ENCODE data around the gene FBXO31.

FBXO31 gene

GRCh38 chr16:87320510-87321227 lies 62.9 kb downstream of the FBXO31 start:
- no peak for ATAC-seq (ENCODE audit: low read depth)
- TF ChIP-seq, protein P1, sequence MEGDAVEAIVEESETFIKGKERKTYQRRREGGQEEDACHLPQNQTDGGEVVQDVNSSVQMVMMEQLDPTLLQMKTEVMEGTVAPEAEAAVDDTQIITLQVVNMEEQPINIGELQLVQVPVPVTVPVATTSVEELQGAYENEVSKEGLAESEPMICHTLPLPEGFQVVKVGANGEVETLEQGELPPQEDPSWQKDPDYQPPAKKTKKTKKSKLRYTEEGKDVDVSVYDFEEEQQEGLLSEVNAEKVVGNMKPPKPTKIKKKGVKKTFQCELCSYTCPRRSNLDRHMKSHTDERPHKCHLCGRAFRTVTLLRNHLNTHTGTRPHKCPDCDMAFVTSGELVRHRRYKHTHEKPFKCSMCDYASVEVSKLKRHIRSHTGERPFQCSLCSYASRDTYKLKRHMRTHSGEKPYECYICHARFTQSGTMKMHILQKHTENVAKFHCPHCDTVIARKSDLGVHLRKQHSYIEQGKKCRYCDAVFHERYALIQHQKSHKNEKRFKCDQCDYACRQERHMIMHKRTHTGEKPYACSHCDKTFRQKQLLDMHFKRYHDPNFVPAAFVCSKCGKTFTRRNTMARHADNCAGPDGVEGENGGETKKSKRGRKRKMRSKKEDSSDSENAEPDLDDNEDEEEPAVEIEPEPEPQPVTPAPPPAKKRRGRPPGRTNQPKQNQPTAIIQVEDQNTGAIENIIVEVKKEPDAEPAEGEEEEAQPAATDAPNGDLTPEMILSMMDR (IDR thresholded peaks at IDR 0.05; ENCODE audit: poor library complexity, severe bottlenecking): no peak
- Histone ChIP-seq H3K4me3 (ENCODE audit: severe bottlenecking) (no peak overlapping the region), H3K27ac (ENCODE audit: poor library complexity, severe bottlenecking) (no peak overlapping the region), H3K27me3 (ENCODE audit: insufficient read depth, poor library complexity, severe bottlenecking) (no peaks in the 10 kb centered on the region), H3K36me3 (ENCODE audit: low read depth) (peaks cover 6% of the 10 kb centered on the region), H3K9me3 (ENCODE audit: severe bottlenecking) (no peaks in the 10 kb centered on the region), H3K4me1 (ENCODE audit: insufficient read depth, poor library complexity, severe bottlenecking) (peaks cover 9% of the 10 kb centered on the region)
- no peak for DNase-seq (ENCODE audit: low spot score)

DNA sequence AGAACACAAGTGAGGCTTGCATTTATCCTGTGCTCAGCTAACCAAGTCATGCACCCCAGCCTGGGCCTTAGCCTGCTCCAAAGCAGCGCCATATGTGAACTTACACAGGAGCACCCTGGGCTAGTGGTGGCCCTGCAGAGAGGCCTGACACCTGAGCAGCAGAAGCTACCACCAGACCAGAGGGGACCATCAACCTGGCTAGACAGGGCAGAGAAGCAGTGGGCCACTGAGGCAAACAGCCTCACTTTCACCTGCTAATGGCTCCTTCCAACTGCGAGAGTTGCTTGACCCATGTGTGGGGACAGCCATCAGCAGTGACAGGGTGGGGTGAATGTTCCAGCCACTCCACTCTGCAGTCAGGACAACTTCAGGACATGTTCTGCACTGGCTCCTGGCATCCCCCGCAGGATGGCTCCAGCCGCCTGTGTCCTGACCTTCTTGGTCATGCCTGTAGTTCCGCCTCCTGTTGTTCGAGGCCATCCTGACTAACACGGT lies 63.5 kb downstream of the FBXO31 start:
- H3K4me3 ChIP-seq (ENCODE audit: severe bottlenecking): no peak overlapping the region
- DNase-seq (ENCODE audit: low spot score): no peak
- peaks cover 9% of the 10 kb centered on the region for H3K4me1 ChIP-seq (ENCODE audit: insufficient read depth, poor library complexity, severe bottlenecking)
- H3K9me3 ChIP-seq (ENCODE audit: severe bottlenecking): no peaks in the 10 kb centered on the region
- no peak overlapping the region for H3K27ac ChIP-seq (ENCODE audit: poor library complexity, severe bottlenecking)
- H3K27me3 ChIP-seq (ENCODE audit: insufficient read depth, poor library complexity, severe bottlenecking): no peaks in the 10 kb centered on the region
- H3K36me3 ChIP-seq (ENCODE audit: low read depth): peaks cover 6% of the 10 kb centered on the region
- no peak for ATAC-seq (ENCODE audit: low read depth)
- TF ChIP-seq, protein P1 (IDR thresholded peaks at IDR 0.05; ENCODE audit: poor library complexity, severe bottlenecking): no peak

DNA sequence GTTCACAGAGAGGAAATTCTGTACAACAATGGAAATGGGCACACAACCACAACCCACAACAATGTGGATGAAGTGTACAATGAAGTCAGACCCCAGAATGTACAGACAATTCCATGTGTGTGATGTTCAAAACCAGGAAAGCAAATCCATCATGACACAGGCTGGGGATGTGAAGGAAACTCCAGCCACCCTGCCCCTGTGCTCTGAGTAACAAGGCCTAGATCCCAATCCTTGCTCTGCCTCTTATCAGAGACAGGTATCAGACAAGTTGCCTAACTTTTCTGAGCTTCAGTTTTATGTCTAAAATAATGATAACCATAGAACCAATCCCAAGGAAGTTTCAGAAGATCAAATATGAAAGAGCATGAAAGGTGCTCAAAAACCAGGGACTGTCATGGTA lies 64.6 kb downstream of the FBXO31 start:
- Histone ChIP-seq H3K4me3 (ENCODE audit: severe bottlenecking) (no peak overlapping the region), H3K9me3 (ENCODE audit: severe bottlenecking) (no peaks in the 10 kb centered on the region), H3K27ac (ENCODE audit: poor library complexity, severe bottlenecking) (no peak overlapping the region), H3K27me3 (ENCODE audit: insufficient read depth, poor library complexity, severe bottlenecking) (no peaks in the 10 kb centered on the region), H3K36me3 (ENCODE audit: low read depth) (peaks cover 6% of the 10 kb centered on the region), H3K4me1 (ENCODE audit: insufficient read depth, poor library complexity, severe bottlenecking) (peaks cover 9% of the 10 kb centered on the region)
- DNase-seq (ENCODE audit: low spot score) (no peak), ATAC-seq (ENCODE audit: low read depth) (no peak)
- TF ChIP-seq, protein P1 (IDR thresholded peaks at IDR 0.05; ENCODE audit: poor library complexity, severe bottlenecking): no peak

DNA sequence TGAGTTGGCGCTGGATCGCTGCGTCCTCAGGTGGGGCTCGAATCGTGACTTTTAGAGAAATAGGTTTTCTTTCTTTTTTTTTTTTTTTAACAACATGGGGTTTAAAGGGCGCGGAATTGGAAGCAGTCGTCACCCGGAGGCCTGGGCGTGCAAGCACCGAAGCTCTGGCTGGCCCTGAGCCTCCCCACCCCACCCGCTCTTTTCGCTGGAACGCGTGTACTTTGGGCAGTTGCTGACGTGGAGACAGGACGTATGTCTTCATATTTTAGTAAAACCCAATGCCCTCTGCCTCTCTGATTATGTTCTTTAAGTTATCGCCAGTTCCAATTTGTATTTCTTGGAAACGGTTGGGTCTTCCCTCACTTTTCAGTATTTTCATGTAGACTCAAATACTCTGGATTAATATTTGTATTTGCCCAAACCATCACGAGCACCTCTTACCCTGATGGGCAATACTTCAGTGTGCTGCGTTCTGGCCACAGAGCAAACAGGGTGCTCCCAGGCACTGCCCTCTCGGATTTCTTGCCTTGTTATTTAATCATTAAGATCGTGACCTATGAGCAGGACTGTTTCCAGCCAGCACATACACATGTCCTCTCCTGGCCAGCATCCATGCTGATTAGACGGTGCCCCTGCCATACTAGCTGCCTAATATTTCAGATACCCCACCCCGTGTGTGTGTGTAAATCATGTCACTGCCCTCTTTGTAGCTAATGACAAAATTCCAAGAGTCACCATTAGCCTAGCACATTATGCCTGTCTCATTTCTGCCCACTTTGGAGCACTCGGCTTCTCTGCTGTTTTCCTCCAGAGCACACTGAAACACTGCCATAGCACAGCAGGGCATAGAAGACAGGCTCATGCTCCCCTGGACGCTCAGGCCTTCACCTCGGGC lies 65.6 kb downstream of the FBXO31 start:
- peak overlapping the region; percentile 68 for H3K27ac ChIP-seq (ENCODE audit: poor library complexity, severe bottlenecking)
- peak overlapping the region; percentile 94 for H3K4me3 ChIP-seq (ENCODE audit: severe bottlenecking)
- peak; percentile 25 for ATAC-seq (ENCODE audit: low read depth)

More for the DNA sequence above, 65.6 kb downstream of the FBXO31 start:
- Histone ChIP-seq H3K4me1 (ENCODE audit: insufficient read depth, poor library complexity, severe bottlenecking) (peaks cover 9% of the 10 kb centered on the region), H3K9me3 (ENCODE audit: severe bottlenecking) (no peaks in the 10 kb centered on the region), H3K27me3 (ENCODE audit: insufficient read depth, poor library complexity, severe bottlenecking) (no peaks in the 10 kb centered on the region), H3K36me3 (ENCODE audit: low read depth) (peaks cover 6% of the 10 kb centered on the region)
- TF ChIP-seq, protein P1 (IDR thresholded peaks at IDR 0.05; ENCODE audit: poor library complexity, severe bottlenecking): no peak
- no peak for DNase-seq (ENCODE audit: low spot score)
